GM18870 (cell line): ENCODE results near the gene CNEP1R1.

Experiments
- ATAC-seq: cut with Tn5 transposase; IDR thresholded peaks from one replicate; pipeline ENCODE4 v1.9.1; 2021; ENCODE audit warnings: moderate library complexity; ENCODE audit not compliant: unreplicated experiment

CNEP1R1 gene

DNA sequence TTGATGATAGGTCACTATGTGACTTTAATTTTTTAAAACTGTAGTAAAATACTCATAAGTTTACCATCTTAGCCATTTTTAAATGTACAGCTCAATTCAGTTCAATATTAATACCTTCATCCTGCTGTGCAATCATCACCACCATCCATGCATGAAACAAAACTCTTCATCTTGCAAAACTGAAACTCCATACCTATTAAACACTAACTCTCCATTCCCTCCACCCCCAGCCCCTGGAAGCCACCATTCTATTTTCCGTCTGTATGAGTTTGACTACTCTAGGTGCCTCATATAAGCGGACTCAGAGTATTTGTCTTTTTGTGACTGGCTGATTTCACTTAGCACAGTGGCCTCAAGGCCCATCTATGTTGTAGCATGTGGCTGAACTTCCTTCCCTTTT lies 9.4 kb upstream of the CNEP1R1 start:
- ATAC-seq, result no peak

DNA sequence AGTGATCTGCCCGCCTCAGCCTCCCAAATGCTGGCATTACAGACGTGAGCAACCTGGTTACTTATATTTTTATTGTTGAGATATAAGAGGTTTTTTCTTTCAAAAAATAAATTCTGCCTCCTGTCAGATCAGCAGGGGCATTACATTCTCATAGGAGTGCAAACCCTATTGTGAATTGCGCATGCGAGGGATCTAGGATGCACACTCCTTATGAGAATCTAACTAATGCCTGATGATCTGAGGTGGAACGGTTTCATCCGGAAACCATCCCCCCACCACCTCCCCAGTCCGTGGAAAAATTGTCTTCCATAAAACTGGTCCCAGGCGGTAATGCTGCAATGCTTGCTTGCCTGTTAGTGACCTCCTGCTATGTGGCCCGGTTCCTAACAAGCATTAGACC lies 7.5 kb upstream of the CNEP1R1 start:
- no peak for ATAC-seq

DNA sequence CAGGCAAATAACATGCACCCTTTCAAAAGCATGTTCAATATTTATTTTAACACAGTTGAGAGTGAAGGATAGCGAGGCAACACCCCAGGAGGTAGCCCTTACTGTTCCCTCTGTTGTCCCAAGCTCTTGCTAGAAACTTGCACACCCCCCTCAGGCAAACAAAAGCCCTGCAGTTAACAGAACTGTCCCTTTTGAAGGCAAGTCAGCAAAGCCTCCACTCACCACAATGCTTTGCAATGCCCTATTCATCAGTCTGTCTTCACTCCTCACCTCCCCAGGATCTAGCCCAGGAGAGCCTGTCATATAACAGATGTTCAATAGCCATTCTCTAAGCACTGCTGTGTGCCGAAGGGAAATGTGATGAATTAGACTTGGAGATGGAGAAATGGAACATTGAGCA lies 3.5 kb upstream of the CNEP1R1 start:
- no peak for ATAC-seq

DNA sequence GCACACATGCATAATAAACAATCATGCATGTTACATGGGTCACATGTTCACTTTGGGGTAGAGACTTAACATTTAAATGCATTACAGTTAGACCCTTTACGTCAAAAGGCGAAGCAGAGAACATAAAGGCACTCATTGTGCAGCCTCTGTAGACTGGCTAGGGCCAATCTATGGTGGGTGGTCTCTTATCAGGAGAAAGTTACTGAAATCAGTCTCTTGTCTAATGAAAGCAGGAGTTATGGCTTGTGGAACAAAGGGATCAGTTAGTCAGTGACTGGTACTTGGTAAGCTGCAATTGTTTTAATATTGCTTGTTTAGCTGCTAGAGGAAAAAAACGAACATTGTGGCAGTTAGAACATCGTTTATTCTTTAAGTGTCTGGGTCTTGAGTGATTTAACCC lies 1.4 kb upstream of the CNEP1R1 start:
- ATAC-seq, result no peak

DNA sequence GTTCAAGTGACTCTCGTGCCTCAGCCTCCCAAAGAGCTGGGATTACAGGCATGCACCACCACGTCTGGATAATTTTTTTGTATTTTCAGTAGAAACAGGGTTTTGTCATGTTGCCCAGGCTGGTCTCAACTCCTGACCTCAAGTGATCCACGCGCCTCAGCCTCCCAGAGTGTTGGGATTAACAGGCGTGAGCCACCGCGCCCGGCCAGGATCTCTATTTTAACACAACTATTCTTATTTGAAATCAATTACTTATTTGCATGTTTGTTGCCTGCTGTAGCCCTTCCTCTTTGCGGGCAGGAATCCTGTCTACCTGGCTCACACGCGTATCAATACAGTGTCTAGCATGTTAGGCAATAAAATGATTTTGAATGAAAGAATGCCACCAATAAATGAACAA lies 818 bp upstream of the CNEP1R1 start:
- no peak for ATAC-seq

DNA sequence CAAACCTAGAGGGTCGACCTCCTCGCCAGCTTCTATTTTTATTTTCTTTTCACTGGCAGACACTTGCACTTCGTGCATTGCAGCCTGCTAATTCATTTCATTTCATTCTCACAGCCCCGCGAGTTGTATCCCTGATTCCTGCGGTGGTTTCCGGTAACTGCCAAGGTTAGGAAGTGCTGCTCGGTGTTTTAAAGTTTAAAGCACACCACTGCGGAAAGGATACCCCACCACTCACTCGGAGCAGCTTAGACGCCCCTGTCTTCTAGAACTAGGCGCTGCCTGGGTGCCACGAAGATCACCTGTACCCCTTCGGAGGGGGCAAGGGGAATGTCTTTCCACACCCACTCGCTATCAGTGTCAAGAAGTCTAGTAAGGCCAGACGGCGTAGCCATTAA lies 509 bp downstream of the CNEP1R1 start:
- no peak for ATAC-seq

DNA sequence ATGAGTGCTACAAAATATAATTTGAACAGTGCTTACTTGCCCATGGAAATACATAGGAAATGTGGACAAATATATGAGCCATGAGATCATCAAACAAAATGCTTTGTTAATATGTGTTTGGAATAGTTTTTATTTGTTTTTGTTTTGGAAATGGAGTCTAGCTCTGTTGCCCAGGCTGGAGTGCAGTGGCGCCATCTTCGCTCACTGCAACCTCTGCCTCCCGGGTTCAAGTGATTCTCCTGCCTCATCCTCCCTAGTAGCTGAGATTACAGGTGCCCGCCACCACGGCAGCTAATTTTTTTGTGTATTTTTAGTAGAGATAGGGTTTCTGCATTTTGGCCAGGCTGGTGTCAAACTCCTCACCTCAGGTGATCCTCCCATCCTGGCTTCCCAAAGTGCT lies 2.8 kb downstream of the CNEP1R1 start:
- no peak for ATAC-seq

DNA sequence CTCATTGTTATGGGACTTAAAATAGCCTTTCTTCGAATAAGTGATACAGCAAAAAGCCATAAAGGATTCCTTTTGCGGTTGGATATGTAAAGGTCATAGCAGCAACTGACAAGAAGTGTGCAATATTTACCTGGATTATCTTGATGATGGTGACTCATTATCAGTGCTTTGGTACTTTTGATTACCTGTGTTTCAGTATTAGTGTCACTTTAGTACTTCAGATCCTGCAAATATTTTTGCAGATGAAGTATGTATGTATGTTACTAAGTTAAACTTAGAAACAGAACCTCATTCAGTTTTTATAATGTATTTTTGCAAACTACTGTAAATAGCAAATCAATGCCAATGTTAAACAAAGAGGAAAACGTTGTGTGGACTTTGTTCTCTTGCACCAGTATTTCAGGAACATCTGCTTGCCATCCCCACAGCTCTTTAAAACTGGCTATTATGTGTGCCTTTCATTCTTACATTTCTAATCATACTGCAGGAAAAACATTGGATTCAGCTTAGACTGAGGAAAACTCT lies 10.5 kb downstream of the CNEP1R1 start:
- no peak for ATAC-seq

DNA sequence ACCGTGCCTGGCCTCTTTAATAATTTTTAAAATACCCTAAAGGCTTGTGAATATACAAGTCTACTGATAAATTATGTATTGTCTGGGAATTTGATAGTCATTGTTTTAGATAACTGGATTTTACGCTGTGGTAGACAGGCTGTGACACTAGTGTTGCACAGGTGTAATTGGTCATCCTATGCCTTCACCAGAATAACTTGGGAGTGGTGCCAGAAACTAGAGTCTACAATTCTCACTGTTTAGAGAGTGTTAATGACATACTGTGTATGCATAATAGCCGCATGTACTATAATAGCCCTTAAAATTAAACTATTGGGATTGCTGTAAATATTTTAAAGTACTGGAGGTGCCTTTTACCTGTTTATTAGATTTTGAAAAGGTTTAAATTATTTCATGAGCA lies 11.4 kb downstream of the CNEP1R1 start:
- ATAC-seq, result no peak

DNA sequence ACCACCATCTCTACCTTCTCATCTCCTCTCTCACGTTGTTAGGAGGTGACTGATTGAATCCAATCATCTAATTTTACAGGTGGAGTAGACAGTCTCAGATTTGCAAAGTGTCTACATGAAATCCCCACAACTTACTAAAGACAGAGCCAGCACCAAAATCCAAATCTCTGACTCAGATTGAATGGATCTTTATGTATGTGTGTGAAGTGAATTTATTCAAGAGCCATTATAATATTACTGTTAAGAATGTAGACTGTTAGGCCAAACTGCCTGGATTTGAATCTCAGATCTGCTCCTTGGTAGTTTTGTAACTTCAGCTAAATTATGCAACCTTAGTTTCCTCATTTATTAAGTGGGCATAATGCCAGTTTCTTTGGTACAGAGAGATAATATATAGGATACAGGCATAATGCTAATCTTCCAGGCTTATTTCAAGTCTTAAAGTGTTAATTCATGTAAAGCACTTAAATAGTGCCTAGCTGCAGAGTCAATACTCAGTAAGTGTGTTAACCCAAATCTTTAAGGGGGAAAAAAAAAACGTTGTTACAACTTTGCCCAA lies 12.7 kb downstream of the CNEP1R1 start:
- ATAC-seq, result no peak

DNA sequence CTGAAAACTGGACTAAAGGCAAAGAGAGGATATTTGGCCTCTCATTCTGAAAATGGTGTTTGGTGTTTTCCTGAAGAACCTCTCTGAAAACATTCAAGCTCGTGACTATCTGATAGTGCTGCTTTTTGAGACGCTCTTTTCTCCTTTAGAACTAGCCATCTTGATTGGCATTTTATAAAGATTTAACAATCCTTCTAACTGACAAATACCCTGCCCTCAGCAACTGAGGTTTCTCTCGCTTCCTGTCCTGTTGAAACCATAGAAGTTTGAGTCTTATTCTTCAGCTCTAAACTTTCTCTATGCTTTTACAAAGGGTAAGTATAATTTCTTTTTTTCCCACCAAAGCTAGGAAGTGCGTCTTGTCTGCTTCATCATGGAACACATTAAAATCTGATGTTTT lies 13.3 kb downstream of the CNEP1R1 start:
- ATAC-seq, result no peak

DNA sequence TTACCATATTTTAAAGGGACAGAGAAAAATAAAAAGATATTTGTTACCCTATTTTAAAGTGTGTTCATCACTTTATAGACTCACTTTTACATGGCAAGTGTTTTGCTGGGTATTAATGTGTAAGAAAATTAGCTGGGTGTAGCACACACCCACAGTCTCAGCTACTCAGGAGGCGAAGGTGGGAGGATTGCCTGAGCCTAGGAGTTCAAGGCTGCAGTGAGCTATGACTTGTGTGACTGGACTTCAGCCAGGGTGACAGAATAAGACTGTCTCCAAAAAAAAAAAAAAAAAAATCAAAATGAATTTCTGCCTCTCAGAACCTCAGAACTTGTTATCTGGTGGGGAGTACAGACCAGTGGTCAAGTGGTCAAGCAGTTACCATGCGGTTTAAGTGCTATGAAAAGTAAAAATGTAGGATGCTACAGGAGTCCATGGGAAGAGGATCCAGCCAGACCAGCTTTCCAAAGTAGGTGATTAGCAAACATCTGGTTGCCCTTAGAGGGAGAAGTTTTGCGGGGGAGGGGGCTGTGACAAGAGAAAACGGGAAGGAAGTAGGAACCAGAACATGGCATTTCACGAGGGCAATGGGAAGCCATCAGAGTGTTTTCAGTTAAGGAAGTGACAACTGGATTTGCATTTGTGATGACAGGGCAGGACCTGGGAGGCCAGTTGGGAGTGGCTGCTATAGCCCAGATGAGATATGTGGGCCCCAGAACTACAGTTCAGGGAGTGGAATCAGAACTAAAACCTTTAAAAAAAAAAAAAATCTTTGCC lies 13.9 kb downstream of the CNEP1R1 start:
- ATAC-seq, result no peak

DNA sequence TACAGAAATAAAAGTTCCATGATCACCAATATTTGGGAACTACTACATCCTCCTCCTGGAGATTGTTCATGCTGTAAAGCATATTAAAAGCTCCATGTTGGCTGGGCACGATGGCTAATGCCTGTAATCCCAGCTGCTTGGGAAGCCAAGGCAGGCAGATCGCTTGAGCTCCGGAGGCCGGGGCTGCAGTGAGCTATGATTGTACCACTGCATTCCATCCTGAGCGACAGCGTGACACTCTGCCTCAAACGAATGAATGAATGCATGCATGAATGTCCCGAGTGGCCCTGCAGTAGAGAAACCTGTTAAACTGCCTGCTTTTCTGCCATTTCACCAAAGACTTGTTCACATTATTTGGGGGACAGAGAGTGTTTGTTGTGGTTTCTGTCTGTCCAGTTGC lies 15.0 kb downstream of the CNEP1R1 start:
- no peak for ATAC-seq

DNA sequence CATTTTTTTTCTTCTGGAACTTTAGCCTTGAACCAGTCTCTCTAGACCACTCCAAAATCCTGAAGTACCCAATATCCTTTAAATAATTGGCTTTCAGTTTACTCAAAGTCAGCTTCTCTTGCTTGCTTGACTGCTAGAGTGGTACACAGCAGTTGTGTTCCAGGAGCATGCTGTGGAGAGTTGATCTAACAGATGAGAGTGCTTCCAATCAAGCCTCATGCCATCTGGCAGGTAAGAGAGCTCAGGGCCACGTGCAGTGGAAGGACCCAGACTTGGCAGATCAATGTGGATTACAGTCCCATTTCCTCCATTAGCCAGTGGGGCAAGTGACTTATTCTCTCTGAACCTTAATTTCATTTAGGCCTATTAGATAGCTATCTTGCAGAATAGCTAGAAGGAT lies 15.7 kb downstream of the CNEP1R1 start:
- ATAC-seq, result no peak

DNA sequence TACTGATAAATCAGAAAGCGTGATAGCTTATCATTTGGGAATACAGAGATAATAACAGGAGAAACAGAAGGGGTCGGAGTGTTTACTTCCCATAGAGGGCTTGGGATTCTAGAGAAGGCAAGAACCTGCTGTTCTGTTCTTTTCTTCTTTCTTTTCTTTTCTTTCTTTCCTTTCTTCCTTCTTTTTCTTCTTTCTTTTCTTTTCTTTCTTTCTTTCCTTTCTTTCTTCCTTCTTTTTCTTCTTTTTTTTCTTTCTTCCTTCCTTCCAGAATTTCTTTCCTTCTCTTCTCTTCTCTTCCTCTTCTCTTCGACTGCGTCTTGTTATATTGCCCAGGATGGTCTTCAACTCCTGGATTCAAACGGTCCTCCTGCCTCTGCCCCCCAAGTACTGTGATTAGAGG lies 18.3 kb downstream of the CNEP1R1 start:
- ATAC-seq, result no peak

DNA sequence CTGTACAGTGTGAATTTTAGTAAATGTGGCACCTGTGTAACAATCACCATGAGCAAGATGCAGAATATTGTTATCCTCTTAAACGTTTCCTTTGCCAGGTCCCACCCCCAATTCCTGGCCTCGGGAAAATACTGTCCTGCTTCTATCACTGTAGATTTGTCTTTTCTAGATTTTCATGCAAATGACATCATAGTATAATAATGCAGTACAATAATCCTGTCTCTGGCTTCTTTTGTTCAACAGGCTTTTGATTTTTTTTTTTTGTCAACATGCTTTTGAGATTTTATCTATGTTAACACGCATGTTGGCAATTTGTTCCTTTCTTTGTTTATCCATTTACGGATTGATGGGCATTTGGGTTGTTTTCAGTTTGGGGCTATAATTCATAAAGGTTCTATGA lies 20.4 kb downstream of the CNEP1R1 start:
- no peak for ATAC-seq

DNA sequence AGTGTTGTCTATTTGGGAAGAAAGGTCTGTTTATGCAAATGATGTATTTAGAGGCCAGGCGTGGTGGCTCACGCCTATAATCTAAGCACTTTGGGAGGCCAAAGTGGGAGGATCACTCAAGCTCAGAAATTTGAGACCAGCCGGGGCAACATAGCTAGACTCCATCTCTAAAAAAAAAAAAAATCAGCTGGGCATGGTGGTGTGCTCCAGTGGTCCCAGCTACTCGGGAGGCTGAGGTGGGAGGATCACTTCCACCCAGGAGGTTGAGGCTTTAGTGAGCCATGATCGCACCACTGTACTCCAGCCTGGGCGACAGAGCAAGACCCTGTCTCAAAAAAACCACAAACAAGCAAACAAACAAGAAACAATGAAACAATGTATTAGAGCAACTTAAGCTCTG lies 21.8 kb downstream of the CNEP1R1 start:
- no peak for ATAC-seq

DNA sequence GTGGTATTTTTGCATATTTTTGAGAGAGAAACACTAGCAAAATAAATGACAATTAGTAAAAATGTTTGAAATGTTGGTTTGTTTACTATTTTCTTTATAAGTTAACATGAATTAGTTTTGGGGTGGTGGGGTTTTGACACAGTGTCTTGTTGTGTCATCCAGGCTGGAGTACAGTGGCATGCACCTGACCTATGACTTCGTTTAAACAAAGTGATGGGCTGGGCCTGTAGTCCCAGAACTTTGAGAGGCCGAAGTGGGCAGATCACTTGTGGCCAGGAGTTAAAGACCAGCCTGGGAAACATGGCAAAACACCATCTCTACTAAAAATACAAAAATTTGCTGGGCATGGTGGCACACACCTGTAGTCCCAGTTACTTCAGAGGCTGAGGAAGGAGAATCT lies 22.8 kb downstream of the CNEP1R1 start:
- no peak for ATAC-seq

DNA sequence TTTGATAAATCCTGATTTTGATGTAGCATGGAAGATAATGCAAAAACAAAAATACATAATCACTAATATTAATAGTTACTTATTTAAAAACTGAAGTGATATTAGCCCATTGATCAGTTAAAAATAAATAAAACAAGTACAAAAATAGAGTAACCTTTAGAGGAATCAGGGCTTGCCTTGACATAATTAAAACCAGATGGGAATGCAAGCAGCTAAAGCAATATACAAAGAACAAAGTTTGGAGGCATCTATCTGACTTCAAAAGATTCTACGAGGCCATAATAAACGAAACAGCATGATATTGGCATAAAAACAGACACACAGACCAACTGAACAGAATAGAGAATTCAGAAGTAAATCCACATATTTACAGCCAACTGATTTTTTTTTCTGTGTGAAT lies 25.8 kb downstream of the CNEP1R1 start:
- no peak for ATAC-seq

DNA sequence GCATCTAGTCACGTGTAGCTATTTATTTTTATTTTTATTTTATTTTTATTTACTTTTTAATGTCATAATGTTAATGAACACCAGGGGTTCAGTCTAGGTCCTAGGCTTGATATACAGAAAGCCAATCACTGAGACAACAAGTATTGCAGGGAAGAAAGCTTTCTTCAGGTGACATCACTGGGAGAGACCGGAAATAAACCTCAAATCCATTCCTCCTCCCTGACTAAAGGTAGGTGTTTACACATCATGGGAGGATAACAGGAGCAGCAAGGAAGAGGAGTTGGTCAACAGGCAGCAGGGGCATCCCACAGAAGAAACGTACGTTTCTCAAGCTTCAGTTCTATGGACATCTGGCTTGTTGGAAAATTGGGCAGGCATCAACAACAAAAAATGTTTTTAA lies 31.2 kb downstream of the CNEP1R1 start:
- ATAC-seq, result no peak

DNA sequence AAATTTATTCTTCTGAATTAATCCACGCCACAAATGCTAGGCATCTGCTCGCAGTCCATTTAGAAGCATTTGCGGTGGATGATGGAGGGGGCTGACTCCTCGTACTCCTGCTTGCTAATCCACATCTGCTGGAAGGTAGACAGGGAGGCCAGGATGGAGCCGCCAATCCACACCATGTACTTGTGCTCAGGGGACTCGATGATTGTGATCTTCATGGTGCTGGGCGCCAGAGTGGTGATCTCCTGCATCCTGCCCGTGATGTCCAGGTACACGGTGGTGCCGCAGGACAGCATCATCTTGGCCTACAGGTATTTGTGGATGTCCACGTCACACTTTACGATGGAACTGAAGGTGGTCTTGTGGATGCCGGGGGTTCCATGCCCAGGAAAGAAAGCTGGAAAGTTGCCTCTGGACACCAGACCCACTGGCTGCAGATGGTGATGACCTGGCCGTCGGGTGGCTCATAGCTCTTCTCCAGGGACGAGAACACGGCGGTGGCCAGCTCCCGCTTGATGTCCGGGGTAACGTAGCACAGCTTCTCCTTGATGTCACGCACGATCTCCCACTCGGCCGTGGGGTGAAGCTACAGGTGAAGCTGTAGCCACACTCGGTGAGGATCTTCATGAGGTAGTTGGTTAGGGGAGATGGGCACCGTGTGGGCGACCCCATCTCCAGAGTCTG lies 33.2 kb downstream of the CNEP1R1 start:
- no peak for ATAC-seq

DNA sequence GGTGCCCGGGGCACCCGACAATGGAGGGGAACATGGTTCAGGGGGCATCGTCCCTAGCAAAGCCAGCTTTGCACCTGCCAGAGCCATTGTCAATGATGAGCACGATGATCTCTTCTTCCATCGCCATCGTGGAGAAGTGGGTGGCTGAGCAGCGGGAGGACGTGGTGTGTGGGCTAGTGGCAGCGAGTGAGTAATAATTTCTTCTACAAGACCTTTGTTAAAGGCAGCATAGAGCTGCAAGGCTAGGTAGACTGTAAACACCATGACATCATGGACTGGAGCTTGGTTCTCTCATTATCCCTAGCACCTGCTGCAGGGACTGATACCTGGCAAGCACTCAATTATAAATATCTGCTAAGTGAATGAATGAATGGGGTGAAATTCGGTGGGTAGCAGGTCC lies 34.1 kb downstream of the CNEP1R1 start:
- ATAC-seq, result no peak
